CD4-positive, alpha-beta T cell treated with Interferon gamma for 1 hour (primary cell): ENCODE data around the gene OR8K5.
"Not testable (repeated sequence)": the region's sequence is repeated elsewhere in the genome, so short reads cannot be mapped to it uniquely, and the experiment has no call there.

Experiments
- DNase-seq: peaks from one replicate; pipeline ENCODE4 v3.0.0-alpha.2; 2020

Gene OR8K5

GRCh38 chr11:56160217-56160616 is at the start of gene OR8K5:
Gene OR8K5, minus strand, starts transcription at chr11:56160317. Its CDS starts 0 bp downstream, at chr11:56160317.
- DNase-seq = no peak

DNA sequence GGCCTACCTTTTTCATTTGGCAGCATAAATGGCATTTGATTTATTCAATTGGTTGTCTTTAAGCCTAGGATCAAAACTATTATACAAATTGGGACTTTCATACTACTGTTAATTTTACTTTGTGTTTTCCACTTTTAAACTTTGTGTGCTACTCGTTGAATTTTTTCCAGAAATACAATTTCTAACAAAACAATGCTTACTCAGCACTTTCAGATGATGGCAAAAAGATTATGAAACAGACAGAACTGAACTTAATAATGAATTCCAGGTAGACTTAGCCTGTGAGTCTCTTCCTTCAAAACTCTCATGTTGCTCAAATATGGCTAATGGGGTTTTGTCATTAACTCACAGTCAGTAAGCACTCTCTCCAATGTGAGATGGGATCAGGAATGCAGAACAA is 47.7 kb upstream of the OR8K5 start:
- DNase-seq = no peak

GRCh38 chr11:56197367-56197766 is 37.2 kb upstream of the OR8K5 start:
- no peak for DNase-seq

- no peak for DNase-seq
Measured at GRCh38 chr11:56196705-56197104, 36.6 kb upstream of the OR8K5 start.

- DNase-seq = no peak
Measured at GRCh38 chr11:56188602-56189001, 28.5 kb upstream of the OR8K5 start.

GRCh38 chr11:56183459-56183858 is 23.3 kb upstream of the OR8K5 start:
- DNase-seq = no peak

- DNase-seq = no peak
Measured at GRCh38 chr11:56176318-56176717, 16.2 kb upstream of the OR8K5 start, which contains the start of gene OR5J2. Gene OR5J2, plus strand, starts transcription at chr11:56176618. Its CDS starts 0 bp downstream, at chr11:56176618.

DNA sequence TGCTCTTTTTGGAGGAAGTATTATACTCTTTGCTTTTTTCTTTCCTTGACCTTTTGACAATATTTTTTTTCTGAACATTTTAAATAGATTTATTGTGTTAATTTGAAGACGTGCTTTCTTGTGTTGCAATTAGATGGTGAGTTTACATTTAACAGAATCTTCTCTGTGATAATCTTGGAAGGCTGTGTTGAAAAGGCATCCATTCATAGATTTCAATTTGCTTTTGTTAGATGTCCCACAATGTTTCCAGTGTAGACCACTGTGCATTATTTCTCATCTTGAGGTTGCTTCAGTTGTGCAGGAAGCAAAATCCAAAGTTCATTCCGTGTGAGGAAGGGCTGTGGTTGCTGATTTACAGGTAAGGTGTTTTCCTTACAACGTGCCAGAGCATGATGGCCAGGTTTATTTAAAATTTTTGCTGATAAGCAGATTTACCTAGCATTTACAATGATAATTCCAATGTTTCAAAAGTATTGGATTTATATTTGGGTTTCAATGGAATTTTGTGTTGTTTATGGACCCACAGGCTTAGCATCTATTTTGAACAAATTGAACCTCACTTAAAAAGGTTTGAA is 12.2 kb upstream of the OR8K5 start:
- no peak for DNase-seq

GRCh38 chr11:56163804-56164203 is 3.7 kb upstream of the OR8K5 start:
- DNase-seq = no peak

GRCh38 chr11:56152333-56152732 is 7.8 kb downstream of the OR8K5 start:
- no peak for DNase-seq

DNA sequence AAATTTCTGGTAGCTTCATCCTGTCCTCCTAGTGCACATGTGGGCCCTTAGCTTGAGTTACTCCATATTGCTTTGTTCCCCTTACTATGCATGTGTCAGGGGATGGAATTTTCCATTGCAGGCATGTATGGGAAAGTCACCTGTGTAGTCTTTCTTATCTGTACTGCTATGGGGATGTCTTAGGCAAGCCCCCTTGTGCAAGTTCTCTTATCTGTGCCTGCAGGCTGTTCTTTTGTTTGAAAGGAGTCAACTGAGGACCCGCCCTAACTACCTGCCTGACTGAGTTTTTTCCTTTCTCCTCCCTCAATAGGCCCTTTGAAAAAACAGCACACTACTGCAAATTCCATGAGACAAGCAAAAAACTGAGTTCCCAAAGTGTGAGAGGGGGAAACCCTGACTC is 8.7 kb downstream of the OR8K5 start:
- no peak for DNase-seq

- DNase-seq = not testable (repeated sequence)
Measured at GRCh38 chr11:56143681-56144080, 16.4 kb downstream of the OR8K5 start.

DNA sequence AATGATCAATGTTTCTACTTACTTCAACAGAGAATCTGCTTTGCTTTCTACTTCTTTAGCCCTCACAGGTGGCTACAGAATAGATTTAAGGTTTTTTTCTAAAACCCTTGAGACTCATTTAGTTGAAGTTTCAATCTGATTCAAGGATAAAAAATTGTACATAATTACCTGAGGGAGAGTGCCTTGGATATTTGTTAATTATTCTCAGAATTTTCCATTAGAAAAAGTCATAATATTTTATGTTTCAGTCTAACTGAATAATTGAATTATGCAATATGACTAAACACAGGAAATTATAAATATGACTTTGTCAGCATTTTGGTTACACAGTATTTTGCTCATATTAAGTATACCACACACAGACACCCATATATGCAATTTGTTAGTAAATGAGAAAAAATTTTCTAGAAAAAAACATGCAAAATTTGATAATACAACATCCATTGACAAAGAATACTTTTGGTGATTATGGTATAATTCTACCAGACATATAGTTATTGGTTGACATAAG is 19.9 kb downstream of the OR8K5 start, which contains the start of gene OR8J3:
Gene OR8J3 (minus strand): TSS at position 51 of the 511 bp plus-strand sequence. CDS start 2,483 bp downstream, outside the sequence.
- no peak for DNase-seq

DNA sequence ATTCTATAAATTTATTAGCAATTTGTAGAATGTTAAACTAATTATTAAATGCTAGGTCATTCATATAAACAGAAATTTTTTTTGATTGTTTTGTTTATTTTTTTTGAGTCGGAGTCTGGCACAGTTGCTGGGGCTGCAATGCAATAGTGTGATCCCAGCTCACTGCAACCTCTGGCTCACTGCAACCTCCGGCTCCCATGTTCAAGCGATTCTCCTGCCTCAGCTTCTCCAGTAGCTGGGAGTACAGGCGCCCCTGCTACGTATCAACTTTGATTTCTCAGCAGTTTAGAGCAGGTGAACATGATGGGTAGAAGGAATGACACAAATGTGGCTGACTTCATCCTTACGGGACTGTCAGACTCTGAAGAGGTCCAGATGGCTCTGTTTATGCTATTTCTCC is 38.0 kb downstream of the OR8K5 start, which contains the start of gene OR8H3:
Gene OR8H3 (plus strand): TSS at position 301 of the 400 bp plus-strand sequence. CDS start 0 bp downstream, at position 301.
- DNase-seq = no peak
